ENCODE results near the gene ARHGEF10L. TPM values are rescaled to one million over a fixed set of nuclear protein-coding genes. Genes with fewer than 3 reads are reported as not detected.

Gene ARHGEF10L
- total RNA-seq, 1 donor = 39.1 TPM

DNA sequence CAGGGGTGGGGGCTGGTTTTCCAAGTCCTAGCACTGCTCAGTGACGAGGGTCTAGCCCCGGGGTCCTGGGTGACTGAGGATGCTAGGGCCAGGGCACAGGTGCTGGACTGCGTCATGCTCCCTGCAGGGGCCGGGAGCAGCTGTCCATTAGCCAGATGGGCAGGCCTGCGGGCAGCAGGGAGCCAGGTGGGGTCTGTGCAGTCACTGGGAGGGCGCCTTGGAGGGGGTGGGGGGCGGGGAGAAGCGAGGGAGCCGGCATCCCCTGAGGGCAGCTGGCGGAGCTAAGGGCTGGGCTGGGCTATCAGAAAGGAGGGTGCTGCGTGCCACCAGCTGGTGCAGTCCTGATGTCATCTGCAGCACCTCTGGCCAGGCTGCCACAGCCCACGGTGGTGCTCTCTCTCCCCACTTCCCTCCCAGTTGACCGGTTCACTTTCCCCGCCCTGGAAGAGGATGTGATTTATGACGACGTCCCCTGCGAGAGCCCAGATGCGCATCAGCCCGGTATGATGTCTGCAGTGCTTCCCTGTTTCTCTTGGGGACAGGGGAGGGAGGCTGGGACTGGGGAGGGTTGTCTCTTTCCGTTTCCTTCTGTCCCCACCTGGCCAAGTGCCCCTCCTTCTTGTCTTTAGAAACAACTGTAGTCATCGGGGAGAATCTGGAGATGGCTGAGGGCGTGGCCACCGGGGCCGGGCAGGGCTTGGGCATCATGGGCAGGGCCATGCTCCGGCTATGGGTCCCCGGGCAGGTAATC lies 63.8 kb downstream of the ARHGEF10L start:
- peak; percentile 0 for DNase-seq (ENCODE audit: insufficient read length, low spot score, missing footprints)
- TF ChIP-seq, protein P1, sequence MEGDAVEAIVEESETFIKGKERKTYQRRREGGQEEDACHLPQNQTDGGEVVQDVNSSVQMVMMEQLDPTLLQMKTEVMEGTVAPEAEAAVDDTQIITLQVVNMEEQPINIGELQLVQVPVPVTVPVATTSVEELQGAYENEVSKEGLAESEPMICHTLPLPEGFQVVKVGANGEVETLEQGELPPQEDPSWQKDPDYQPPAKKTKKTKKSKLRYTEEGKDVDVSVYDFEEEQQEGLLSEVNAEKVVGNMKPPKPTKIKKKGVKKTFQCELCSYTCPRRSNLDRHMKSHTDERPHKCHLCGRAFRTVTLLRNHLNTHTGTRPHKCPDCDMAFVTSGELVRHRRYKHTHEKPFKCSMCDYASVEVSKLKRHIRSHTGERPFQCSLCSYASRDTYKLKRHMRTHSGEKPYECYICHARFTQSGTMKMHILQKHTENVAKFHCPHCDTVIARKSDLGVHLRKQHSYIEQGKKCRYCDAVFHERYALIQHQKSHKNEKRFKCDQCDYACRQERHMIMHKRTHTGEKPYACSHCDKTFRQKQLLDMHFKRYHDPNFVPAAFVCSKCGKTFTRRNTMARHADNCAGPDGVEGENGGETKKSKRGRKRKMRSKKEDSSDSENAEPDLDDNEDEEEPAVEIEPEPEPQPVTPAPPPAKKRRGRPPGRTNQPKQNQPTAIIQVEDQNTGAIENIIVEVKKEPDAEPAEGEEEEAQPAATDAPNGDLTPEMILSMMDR (IDR thresholded peaks at IDR 0.05; ENCODE audit: extremely low read depth, low read depth, low read length) = no peak
- peaks cover 6% of the 10 kb centered on the region for H3K36me3 ChIP-seq (ENCODE audit: insufficient read depth, low read length)

DNA sequence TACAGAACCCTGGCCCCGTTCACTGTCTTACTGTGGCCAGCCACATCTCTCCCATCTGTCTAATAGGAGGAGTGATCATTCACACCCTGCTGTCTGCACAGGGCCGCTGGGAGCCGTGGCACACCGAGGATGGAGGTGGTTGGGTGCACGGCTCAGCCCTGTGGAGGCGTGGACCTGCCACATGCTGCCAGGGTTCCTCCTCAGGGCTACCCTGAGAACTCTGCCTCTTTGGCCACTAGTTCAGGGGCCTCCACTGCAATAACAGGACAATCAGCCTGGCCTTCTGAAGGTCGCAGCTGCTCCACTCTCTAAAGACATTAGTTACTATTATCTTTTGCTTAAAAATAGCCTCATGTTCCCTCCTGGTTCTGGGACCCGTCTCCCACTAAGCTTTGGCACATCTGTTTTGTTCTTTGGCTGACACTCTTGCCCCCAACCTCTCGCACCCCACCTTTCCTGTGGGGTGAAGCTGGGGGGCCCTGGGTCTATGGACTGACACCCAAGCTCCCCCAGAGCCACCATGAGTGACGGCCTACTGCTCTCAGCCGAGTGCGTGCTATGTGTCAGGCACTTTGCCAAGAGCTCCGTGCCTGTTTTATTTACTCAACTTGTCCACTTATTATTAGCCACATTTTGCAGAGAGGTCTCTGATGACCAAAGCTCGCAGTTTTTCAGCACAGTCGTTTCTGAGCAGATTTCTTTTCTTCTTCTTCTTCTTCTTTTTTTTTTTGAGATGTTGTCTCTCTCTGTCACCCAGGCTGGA lies 66.3 kb downstream of the ARHGEF10L start:
- peak; percentile 46 for DNase-seq (ENCODE audit: insufficient read length, low spot score, missing footprints)
- no peak overlapping the region for H3K4me2 ChIP-seq (ENCODE audit: insufficient read depth, low read length)
- H3K36me3 ChIP-seq (ENCODE audit: insufficient read depth, low read length) = peaks cover 6% of the 10 kb centered on the region
- no peaks in the 10 kb centered on the region for H3K9me3 ChIP-seq (ENCODE audit: low read depth, low read length)
- H3K27ac ChIP-seq (ENCODE audit: low read depth, low read length) = no peak overlapping the region
- no peak overlapping the region for H2AFZ ChIP-seq (ENCODE audit: low read length)
- no peaks in the 10 kb centered on the region for H3K79me2 ChIP-seq (ENCODE audit: insufficient read depth, low read length)
- H4K20me1 ChIP-seq (ENCODE audit: insufficient read depth, low read length) = peaks cover 4% of the 10 kb centered on the region
- no peaks in the 10 kb centered on the region for H3K27me3 ChIP-seq (ENCODE audit: insufficient read depth, low read length)
- TF ChIP-seq, protein P1 (IDR thresholded peaks at IDR 0.05; ENCODE audit: extremely low read depth, low read depth, low read length) = no peak
- no peak overlapping the region for H3K4me3 ChIP-seq (ENCODE audit: insufficient read depth, low read length)
- H3K4me1 ChIP-seq (ENCODE audit: insufficient read depth, low read length) = no peaks in the 10 kb centered on the region

More for the DNA sequence above, 63.8 kb downstream of the ARHGEF10L start:
- Histone ChIP-seq H3K79me2 (ENCODE audit: insufficient read depth, low read length) (no peaks in the 10 kb centered on the region), H2AFZ (ENCODE audit: low read length) (no peak overlapping the region), H3K4me1 (ENCODE audit: insufficient read depth, low read length) (no peaks in the 10 kb centered on the region), H3K27ac (ENCODE audit: low read depth, low read length) (no peak overlapping the region), H3K9me3 (ENCODE audit: low read depth, low read length) (no peaks in the 10 kb centered on the region), H4K20me1 (ENCODE audit: insufficient read depth, low read length) (peaks cover 10% of the 10 kb centered on the region), H3K4me2 (ENCODE audit: insufficient read depth, low read length) (no peak overlapping the region), H3K27me3 (ENCODE audit: insufficient read depth, low read length) (no peaks in the 10 kb centered on the region), H3K4me3 (ENCODE audit: insufficient read depth, low read length) (no peak overlapping the region)

DNA sequence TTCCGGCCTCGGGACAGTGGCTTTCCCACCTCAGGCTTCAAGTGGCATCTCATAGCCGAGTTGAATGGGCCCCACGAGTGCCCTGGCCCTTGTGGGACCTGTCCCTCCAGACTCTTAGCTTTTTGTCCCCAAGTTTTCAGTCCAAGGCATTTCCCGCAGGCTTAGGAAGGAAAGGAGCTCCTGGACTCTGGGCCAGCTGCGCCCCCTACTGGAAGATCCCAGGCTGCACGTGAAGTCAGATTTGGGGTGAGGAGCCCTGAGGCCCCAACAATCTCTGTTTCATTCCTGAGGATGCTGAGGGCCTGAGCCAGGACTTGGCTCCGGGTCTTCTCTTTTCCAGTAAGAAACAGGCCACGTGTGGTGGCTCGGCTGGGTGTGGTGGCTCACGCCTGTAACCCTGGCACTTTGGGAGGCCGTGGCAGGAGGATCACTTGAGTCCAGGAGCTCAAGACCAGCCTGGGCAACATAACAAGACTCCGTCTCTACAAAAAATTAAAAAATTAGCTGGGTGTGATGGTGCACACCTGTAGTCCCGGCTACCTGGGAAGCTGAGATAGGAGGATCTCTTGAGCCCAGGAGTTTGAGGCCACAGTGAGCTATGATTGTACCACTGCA lies 67.4 kb downstream of the ARHGEF10L start:
- Histone ChIP-seq H3K27me3 (ENCODE audit: insufficient read depth, low read length) (no peaks in the 10 kb centered on the region), H4K20me1 (ENCODE audit: insufficient read depth, low read length) (peaks cover 4% of the 10 kb centered on the region), H3K27ac (ENCODE audit: low read depth, low read length) (no peak overlapping the region), H3K4me2 (ENCODE audit: insufficient read depth, low read length) (no peak overlapping the region), H3K4me3 (ENCODE audit: insufficient read depth, low read length) (no peak overlapping the region), H3K4me1 (ENCODE audit: insufficient read depth, low read length) (peaks cover 4% of the 10 kb centered on the region), H3K36me3 (ENCODE audit: insufficient read depth, low read length) (peaks cover 6% of the 10 kb centered on the region), H2AFZ (ENCODE audit: low read length) (no peak overlapping the region), H3K79me2 (ENCODE audit: insufficient read depth, low read length) (no peaks in the 10 kb centered on the region), H3K9me3 (ENCODE audit: low read depth, low read length) (no peaks in the 10 kb centered on the region)
- peak; percentile 95 for DNase-seq (ENCODE audit: insufficient read length, low spot score, missing footprints)
- TF ChIP-seq, protein P1 (IDR thresholded peaks at IDR 0.05; ENCODE audit: extremely low read depth, low read depth, low read length) = peak; percentile 94
